ENCODE measurements around the gene RPS18. TPM values are rescaled to one million over a fixed set of nuclear protein-coding genes. Genes with fewer than 3 reads are reported as not detected.

The RPS18 gene
- total and polyA plus RNA-seq, 2 of the 13 experiments (the other 11 are each of a cell fraction or from before 2014, with no cell fraction given) = 3,896 to 5,806 TPM

DNA sequence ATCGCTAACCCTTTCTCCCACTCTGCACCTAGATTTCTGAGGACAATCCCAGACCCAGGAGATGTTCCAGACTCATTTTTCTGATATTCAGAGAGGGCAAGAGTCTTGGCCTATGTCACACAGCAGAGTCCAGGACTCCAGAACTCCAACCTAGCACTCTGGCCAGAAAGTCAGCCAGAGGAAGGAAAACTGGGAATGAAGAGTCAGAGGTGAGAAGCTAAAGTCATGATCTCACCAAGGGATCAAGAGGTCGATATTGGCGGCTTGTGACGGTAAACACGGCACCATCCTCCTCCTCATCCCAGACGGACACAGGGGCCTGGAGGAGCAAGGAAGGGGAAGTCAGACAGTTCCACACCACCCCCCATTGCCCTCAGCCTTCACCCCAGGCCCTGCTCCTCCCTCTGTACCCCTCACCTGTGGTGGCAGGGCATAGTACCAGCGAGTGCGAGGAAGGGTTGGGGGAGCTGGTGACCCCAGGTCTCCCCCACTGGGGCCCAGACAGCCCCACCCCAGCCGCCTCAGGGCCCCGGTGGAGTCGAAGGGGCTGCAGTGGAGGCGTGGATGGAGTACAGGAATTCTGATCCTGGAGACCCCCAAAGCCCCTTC is 25.0 kb downstream of the RPS18 start (continued):
- TF ChIP-seq, protein P1, sequence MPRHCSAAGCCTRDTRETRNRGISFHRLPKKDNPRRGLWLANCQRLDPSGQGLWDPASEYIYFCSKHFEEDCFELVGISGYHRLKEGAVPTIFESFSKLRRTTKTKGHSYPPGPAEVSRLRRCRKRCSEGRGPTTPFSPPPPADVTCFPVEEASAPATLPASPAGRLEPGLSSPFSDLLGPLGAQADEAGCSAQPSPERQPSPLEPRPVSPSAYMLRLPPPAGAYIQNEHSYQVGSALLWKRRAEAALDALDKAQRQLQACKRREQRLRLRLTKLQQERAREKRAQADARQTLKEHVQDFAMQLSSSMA (CRISPR knock-in tag; IDR thresholded peaks at IDR 0.05) = no peak
- TF ChIP-seq NR1H2 (CRISPR knock-in tag; IDR thresholded peaks at IDR 0.05; ENCODE audit: borderline replicate concordance, low read depth) (no peak), NFIB (CRISPR knock-in tag; IDR thresholded peaks at IDR 0.05; ENCODE audit: borderline replicate concordance) (no peak), AGO2 (optimal IDR thresholded peaks at IDR 0.05; ENCODE audit: low read depth, low read length) (peak; percentile 42), ZNF644 (CRISPR knock-in tag; IDR thresholded peaks at IDR 0.05; ENCODE audit: low read depth) (no peak), SP4 (CRISPR knock-in tag; IDR thresholded peaks at IDR 0.05) (no peak), ZBTB38 (CRISPR knock-in tag; IDR thresholded peaks at IDR 0.05) (peak; percentile 74), ZNF136 (CRISPR knock-in tag; IDR thresholded peaks at IDR 0.05; ENCODE audit: low read depth) (no peak), FOXA1 (IDR thresholded peaks at IDR 0.05) (no peak), FOXA1 (CRISPR knock-in tag; IDR thresholded peaks at IDR 0.05) (no peak; the same call in 1 of the 2 replicates), RBAK (CRISPR knock-in tag; IDR thresholded peaks at IDR 0.05) (no peak), RNF2 (conservative IDR thresholded peaks at IDR 0.05; ENCODE audit: low read depth) (no peak), STAG1 (CRISPR knock-in tag; IDR thresholded peaks at IDR 0.05) (no peak)
- TF ChIP-seq, protein P2, sequence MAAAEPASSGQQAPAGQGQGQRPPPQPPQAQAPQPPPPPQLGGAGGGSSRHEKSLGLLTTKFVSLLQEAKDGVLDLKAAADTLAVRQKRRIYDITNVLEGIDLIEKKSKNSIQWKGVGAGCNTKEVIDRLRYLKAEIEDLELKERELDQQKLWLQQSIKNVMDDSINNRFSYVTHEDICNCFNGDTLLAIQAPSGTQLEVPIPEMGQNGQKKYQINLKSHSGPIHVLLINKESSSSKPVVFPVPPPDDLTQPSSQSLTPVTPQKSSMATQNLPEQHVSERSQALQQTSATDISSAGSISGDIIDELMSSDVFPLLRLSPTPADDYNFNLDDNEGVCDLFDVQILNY (CRISPR knock-in tag; conservative IDR thresholded peaks at IDR 0.05) = no peak
- TF ChIP-seq, protein P3, sequence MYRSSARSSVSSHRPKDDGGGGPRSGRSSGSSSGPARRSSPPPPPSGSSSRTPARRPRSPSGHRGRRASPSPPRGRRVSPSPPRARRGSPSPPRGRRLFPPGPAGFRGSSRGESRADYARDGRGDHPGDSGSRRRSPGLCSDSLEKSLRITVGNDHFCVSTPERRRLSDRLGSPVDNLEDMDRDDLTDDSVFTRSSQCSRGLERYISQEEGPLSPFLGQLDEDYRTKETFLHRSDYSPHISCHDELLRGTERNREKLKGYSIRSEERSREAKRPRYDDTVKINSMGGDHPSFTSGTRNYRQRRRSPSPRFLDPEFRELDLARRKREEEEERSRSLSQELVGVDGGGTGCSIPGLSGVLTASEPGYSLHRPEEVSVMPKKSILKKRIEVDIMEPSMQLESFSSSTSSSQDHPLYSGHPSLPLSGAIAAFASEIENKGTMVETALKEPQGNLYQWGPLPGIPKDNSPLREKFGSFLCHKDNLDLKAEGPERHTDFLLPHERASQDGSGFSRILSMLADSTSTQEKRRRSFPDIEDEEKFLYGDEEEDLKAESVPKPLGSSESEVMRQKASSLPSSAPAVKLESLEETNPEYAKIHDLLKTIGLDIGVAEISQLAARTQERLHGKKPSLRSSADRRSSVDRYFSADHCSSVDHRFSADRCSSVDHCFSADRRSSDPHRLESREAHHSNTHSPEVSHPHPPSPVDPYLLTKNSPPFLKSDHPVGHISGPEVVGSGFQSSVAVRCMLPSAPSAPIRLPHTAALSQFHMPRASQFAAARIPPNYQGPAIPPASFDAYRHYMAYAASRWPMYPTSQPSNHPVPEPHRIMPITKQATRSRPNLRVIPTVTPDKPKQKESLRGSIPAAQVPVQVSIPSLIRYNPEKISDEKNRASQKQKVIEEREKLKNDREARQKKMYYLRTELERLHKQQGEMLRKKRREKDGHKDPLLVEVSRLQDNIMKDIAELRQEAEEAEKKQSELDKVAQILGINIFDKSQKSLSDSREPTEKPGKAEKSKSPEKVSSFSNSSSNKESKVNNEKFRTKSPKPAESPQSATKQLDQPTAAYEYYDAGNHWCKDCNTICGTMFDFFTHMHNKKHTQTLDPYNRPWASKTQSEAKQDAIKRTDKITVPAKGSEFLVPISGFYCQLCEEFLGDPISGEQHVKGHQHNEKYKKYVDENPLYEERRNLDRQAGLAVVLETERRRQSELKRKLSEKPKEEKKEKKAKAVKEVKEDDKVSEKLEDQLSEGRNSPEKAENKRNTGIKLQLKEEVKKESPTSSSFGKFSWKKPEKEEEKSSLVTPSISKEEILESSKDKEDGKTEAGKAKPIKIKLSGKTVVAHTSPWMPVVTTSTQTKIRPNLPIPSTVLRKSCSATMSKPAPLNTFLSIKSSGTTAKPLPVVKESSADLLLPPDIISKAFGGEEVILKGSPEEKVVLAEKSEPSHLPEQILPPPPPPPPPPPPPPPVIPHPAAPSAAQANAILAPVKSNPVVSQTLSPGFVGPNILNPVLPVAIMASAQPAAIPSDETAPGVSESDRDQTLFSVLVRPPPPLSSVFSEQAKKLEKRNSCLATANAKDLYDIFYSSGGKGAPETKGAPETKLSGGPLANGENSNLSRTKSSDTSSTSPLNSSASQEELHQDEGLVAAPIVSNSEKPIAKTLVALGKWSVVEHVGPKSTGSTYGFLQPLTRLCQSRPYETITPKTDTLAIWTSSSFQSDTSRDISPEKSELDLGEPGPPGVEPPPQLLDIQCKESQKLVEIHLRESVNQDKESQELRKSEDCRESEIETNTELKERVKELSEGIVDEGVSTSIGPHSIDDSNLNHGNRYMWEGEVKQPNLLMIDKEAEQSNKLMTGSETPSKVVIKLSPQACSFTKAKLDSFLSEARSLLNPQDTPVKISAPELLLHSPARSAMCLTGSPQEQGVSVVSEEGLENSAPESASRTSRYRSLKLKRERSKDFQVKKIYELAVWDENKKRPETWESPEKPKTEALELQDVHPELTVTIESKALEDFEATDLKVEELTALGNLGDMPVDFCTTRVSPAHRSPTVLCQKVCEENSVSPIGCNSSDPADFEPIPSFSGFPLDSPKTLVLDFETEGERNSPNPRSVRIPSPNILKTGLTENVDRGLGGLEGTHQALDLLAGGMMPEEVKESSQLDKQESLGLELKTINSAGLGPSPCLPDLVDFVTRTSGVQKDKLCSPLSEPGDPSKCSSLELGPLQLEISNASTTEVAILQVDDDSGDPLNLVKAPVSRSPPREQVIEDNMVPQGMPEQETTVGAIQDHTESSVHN (CRISPR knock-in tag; IDR thresholded peaks at IDR 0.05) = no peak
- TF ChIP-seq, protein P4, sequence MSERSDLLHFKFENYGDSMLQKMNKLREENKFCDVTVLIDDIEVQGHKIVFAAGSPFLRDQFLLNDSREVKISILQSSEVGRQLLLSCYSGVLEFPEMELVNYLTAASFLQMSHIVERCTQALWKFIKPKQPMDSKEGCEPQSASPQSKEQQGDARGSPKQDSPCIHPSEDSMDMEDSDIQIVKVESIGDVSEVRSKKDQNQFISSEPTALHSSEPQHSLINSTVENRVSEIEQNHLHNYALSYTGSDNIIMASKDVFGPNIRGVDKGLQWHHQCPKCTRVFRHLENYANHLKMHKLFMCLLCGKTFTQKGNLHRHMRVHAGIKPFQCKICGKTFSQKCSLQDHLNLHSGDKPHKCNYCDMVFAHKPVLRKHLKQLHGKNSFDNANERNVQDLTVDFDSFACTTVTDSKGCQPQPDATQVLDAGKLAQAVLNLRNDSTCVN (CRISPR knock-in tag; IDR thresholded peaks at IDR 0.05; ENCODE audit: borderline replicate concordance) = no peak
- TF ChIP-seq, protein P5, sequence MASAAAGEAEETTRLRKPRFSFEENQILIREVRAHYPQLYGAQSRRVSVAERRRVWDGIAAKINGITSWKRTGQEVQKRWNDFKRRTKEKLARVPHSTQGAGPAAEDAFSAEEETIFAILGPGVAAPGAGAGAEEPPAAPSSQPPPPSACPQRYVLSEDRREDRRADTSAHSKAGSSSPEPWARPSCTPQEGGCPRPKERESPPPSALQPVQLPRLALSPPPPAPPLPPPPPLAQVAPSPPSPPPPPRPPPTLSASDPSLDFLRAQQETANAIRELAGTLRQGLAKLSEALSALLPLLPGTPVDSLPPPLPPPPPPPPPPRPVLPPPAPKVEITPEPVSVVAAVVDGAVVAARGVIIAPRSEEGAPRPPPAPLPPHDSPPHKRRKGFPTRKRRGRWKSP (CRISPR knock-in tag; IDR thresholded peaks at IDR 0.05) = no peak
- TF ChIP-seq, protein P6, sequence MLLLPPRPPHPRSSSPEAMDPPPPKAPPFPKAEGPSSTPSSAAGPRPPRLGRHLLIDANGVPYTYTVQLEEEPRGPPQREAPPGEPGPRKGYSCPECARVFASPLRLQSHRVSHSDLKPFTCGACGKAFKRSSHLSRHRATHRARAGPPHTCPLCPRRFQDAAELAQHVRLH (CRISPR knock-in tag; IDR thresholded peaks at IDR 0.05; ENCODE audit: borderline replicate concordance, low read depth) = no peak

Data from HepG2 (cell line).